GM23338 (cell line): ENCODE data around the gene ME3. TPM values are rescaled to one million over a fixed set of nuclear protein-coding genes. Genes with fewer than 3 reads are reported as not detected.

ENCODE experiments used
- ATAC-seq: fragments of 200-7000 bp; cut with Tn5 transposase; 3 replicates; pipeline ENCODE4 v1.9.1; 2020
- DNase-seq: peaks from one replicate; pipeline ENCODE4 v3.0.0-alpha.2; 2015; ENCODE audit warnings: low spot score
- H2AFZ ChIP-seq: fragments of 200-600 bp; sonication (generic); 2 replicates; pipeline ENCODE4 v1.8.0; 2016; ENCODE audit warnings: antibody characterized with exemption, mild to moderate bottlenecking, moderate library complexity
- H3F3A ChIP-seq: fragments of 200-600 bp; sonication (generic); replicated peaks from 2 replicates; pipeline ENCODE4 v1.8.0; 2017; ENCODE audit warnings: antibody characterized with exemption, mixed run types, low read depth
- H3K27ac ChIP-seq: fragments of 200-600 bp; sonication (generic); 2 replicates; pipeline ENCODE4 v1.6.1; 2016; ENCODE audit warnings: low read depth
- H3K27me3 ChIP-seq: fragments of 200-600 bp; sonication (generic); 2 replicates; pipeline ENCODE4 v1.8.0; 2016; ENCODE audit warnings: mild to moderate bottlenecking, mixed run types, moderate library complexity; ENCODE audit not compliant: insufficient read depth
- H3K36me3 ChIP-seq: fragments of 200-600 bp; sonication (generic); 2 replicates; pipeline ENCODE4 v1.8.0; 2016; ENCODE audit warnings: mild to moderate bottlenecking; ENCODE audit not compliant: insufficient read depth
- H3K4me1 ChIP-seq: fragments of 200-600 bp; sonication (generic); 2 replicates; pipeline ENCODE4 v1.8.0; 2016; ENCODE audit warnings: mild to moderate bottlenecking, moderate library complexity; ENCODE audit not compliant: insufficient read depth
- H3K4me2 ChIP-seq: fragments of 200-600 bp; sonication (generic); 2 replicates; pipeline ENCODE4 v1.7.1; 2017; ENCODE audit warnings: mixed run types
- H3K4me3 ChIP-seq: fragments of 200-600 bp; sonication (generic); 2 replicates; pipeline ENCODE4 v1.6.1; 2016; ENCODE audit warnings: mixed run types
- H3K79me2 ChIP-seq: fragments of 200-600 bp; sonication (generic); replicated peaks from 2 replicates; pipeline ENCODE4 v1.8.0; 2017; ENCODE audit warnings: mild to moderate bottlenecking; ENCODE audit not compliant: insufficient read depth
- H3K9me2 ChIP-seq: fragments of 200-600 bp; sonication (generic); 2 replicates; pipeline ENCODE4 v1.8.0; 2017; ENCODE audit not compliant: insufficient read depth
- H4K20me1 ChIP-seq: fragments of 200-600 bp; sonication (generic); replicated peaks from 2 replicates; pipeline ENCODE4 v1.8.0; 2017; ENCODE audit warnings: mild to moderate bottlenecking; ENCODE audit not compliant: insufficient read depth
- H3K27ac Mint-ChIP-seq: 2 replicates; pipeline ENCODE4 v1.8.0; 2020; ENCODE audit warnings: inconsistent platforms, mild to moderate bottlenecking, moderate library complexity, mixed read lengths
- H3K27me3 Mint-ChIP-seq: 3 replicates; pipeline ENCODE4 v1.8.0; 2022; ENCODE audit warnings: low read depth, mild to moderate bottlenecking, moderate library complexity, mixed read lengths, inconsistent platforms; ENCODE audit not compliant: insufficient read depth, poor library complexity
- H3K36me3 Mint-ChIP-seq: 3 replicates; pipeline ENCODE4 v1.8.0; 2021; ENCODE audit warnings: low read depth, mild to moderate bottlenecking, inconsistent platforms, moderate library complexity, mixed read lengths
- H3K4me1 Mint-ChIP-seq: 3 replicates; pipeline ENCODE4 v1.8.0; 2020; ENCODE audit warnings: mild to moderate bottlenecking, inconsistent platforms, mixed read lengths
- H3K4me3 Mint-ChIP-seq: 3 replicates; pipeline ENCODE4 v1.8.0; 2021; ENCODE audit warnings: moderate library complexity, mild to moderate bottlenecking, inconsistent platforms, mixed read lengths
- H3K9me3 Mint-ChIP-seq: 3 replicates; pipeline ENCODE4 v1.8.0; 2020; ENCODE audit warnings: moderate library complexity, mild to moderate bottlenecking, inconsistent platforms, mixed read lengths
- CREB1 ChIP-seq: fragments of 250-450 bp; sonication (Bioruptor Pico); IDR thresholded peaks from 2 replicates; pipeline ENCODE4 v1.5.0; 2020; ENCODE audit warnings: low read depth, mild to moderate bottlenecking, moderate library complexity
- POLR2AphosphoS5 ChIP-seq: IDR thresholded peaks from 2 replicates; pipeline ENCODE4 v1.6.1; 2016; ENCODE audit warnings: antibody characterized with exemption, low read depth
- REST ChIP-seq: IDR thresholded peaks from one replicate; pipeline ENCODE4 v1.6.1; 2018; ENCODE audit warnings: antibody characterized with exemption; ENCODE audit not compliant: unreplicated experiment
- STAT1 ChIP-seq: IDR thresholded peaks from one replicate; pipeline ENCODE4 v1.6.1; 2016; ENCODE audit warnings: antibody characterized with exemption; ENCODE audit not compliant: unreplicated experiment
- ZNF462 ChIP-seq: fragments of 250-450 bp; sonication (Bioruptor Pico); IDR thresholded peaks from 2 replicates; pipeline ENCODE4 v1.5.0; 2020; ENCODE audit warnings: mild to moderate bottlenecking, moderate library complexity
- polyA plus RNA-seq: library from polyadenylated mRNA; unstranded; fragments of >200 nt; fragmentation: Nextera tagmentation; extraction: Ambion mirVana; gene quantifications from 2 replicates; pipeline ENCODE4 v1.2.1, GENCODE V29; 2016
- total RNA-seq: library from RNA; depleted of rRNA; stranded (reverse); fragments of >200 nt; shearing (Covaris generic); gene quantifications from 2 replicates; pipeline ENCODE4 v1.2.3, GENCODE V29; 2014

The ME3 gene
- total and polyA plus RNA-seq, 2 experiments from 2014 or later, result 1.3 to 4.0 TPM

GRCh38 chr11:86468169-86468568, 204.2 kb downstream of the ME3 start (continued):
- TF ChIP-seq ZNF462 (no peak), CREB1 (CRISPR knock-in tag) (no peak)

- peaks cover 7% of the 10 kb centered on the region for H3K27me3 Mint-ChIP-seq
- H3K27ac Mint-ChIP-seq, result no peak overlapping the region
- no peak overlapping the region for H3K27ac ChIP-seq
- TF ChIP-seq ZNF462 (no peak), STAT1 (no peak), POLR2AphosphoS5 (no peak), REST (no peak)
These were observed 207.8 kb downstream of the ME3 start for GRCh38 chr11:86464509-86465221.

More at GRCh38 chr11:86464509-86465221, 207.8 kb downstream of the ME3 start:
- H3K36me3 Mint-ChIP-seq, result no peaks in the 10 kb centered on the region
- Histone ChIP-seq H4K20me1 (no peaks in the 10 kb centered on the region), H3K4me3 (no peak overlapping the region), H3K79me2 (no peaks in the 10 kb centered on the region), H3K4me1 (no peaks in the 10 kb centered on the region), H3K27me3 (no peaks in the 10 kb centered on the region), H3K9me2 (peaks cover 8% of the 10 kb centered on the region), H3F3A (no peaks in the 10 kb centered on the region), H2AFZ (no peak overlapping the region), H3K36me3 (no peaks in the 10 kb centered on the region), H3K4me2 (no peak overlapping the region)
- no peak overlapping the region for H3K4me3 Mint-ChIP-seq
- DNase-seq (no peak), ATAC-seq (no peak)
- H3K4me1 Mint-ChIP-seq, result no peaks in the 10 kb centered on the region
- no peaks in the 10 kb centered on the region for H3K9me3 Mint-ChIP-seq
